CD8-positive, alpha-beta memory T cell (primary cell): Measurements from ENCODE around the gene CDH6. TPM values are rescaled to one million over a fixed set of nuclear protein-coding genes. Genes with fewer than 3 reads are reported as not detected.

ENCODE experiments used
- CTCF ChIA-PET: fragments of 350-600 bp; sonication (Branson Sonifier 250); formaldehyde crosslinking; loops from one replicate; lab custom pipeline; 2021; ENCODE audit warnings: antibody characterized with exemption; lab: Charles Lee
- POLR2A ChIA-PET: fragments of 350-600 bp; sonication (Branson Sonifier 250); formaldehyde crosslinking; loops from one replicate; lab custom pipeline; 2021; ENCODE audit warnings: antibody characterized with exemption; lab: Charles Lee
- DNase-seq, 5 donors: peaks; one replicate each; pipeline versions ENCODE4 v3.0.0 to v3.0.0-alpha.2; 2020 to 2022; ENCODE audit warnings: mixed read lengths in 1 of 5
- H3K27ac ChIP-seq: one replicate; pipeline ENCODE4 v1.7.0; 2013; ENCODE audit warnings: low read depth, mild to moderate bottlenecking, low read length, moderate library complexity
- H3K27me3 ChIP-seq: 2 replicates; pipeline ENCODE4 v1.7.0; 2013; ENCODE audit warnings: low read length, mild to moderate bottlenecking; ENCODE audit not compliant: insufficient read depth, poor library complexity, severe bottlenecking
- H3K36me3 ChIP-seq: 2 replicates; pipeline ENCODE4 v1.7.0; 2013; ENCODE audit warnings: mild to moderate bottlenecking, low read length, moderate library complexity; ENCODE audit not compliant: insufficient read depth
- H3K4me1 ChIP-seq: 2 replicates; pipeline ENCODE4 v1.7.0; 2013; ENCODE audit warnings: mild to moderate bottlenecking, low read length, moderate library complexity; ENCODE audit not compliant: insufficient read depth
- H3K4me3 ChIP-seq: 2 replicates; pipeline ENCODE4 v1.7.0; 2013; ENCODE audit warnings: mild to moderate bottlenecking, low read length
- H3K9me3 ChIP-seq: 2 replicates; pipeline ENCODE4 v1.7.0; 2013; ENCODE audit warnings: mild to moderate bottlenecking, low read length
- H3K27ac Mint-ChIP-seq, 8 donors: one replicate each; pipeline ENCODE4 v1.8.0; 2020 to 2021; ENCODE audit warnings: mixed read lengths in 8 of 8, mild to moderate bottlenecking in 6 of 8, inconsistent platforms in 3 of 8, moderate library complexity in 3 of 8
- H3K27me3 Mint-ChIP-seq, 2 donors: one replicate each; pipeline ENCODE4 v1.8.0; 2020 to 2021; ENCODE audit warnings: mixed read lengths in 2 of 2, mild to moderate bottlenecking in 1 of 2, moderate library complexity in 1 of 2
- H3K36me3 Mint-ChIP-seq, 3 donors: one replicate each; pipeline ENCODE4 v1.8.0; 2020 to 2021; ENCODE audit warnings: mixed read lengths in 3 of 3, inconsistent platforms in 1 of 3, mild to moderate bottlenecking in 1 of 3
- H3K4me1 Mint-ChIP-seq, 3 donors: one replicate each; pipeline ENCODE4 v1.8.0; 2020 to 2021; ENCODE audit warnings: mixed read lengths in 3 of 3, inconsistent platforms in 1 of 3, mild to moderate bottlenecking in 1 of 3
- H3K4me3 Mint-ChIP-seq, 7 donors: one replicate each; pipeline ENCODE4 v1.8.0; 2020 to 2021; ENCODE audit warnings: mixed read lengths in 7 of 7, mild to moderate bottlenecking in 6 of 7, moderate library complexity in 4 of 7, inconsistent platforms in 2 of 7
- H3K9me3 Mint-ChIP-seq, 5 donors: one replicate each; pipeline ENCODE4 v1.8.0; 2020 to 2022; ENCODE audit warnings: mixed read lengths in 5 of 5, mild to moderate bottlenecking in 3 of 5, moderate library complexity in 2 of 5, inconsistent platforms in 1 of 5
- polyA plus RNA-seq: library from polyadenylated mRNA; unstranded; fragments of 300-500 nt; fragmentation: Illumina TruSeq; gene quantifications from one replicate; pipeline ENCODE4 v1.2.3, GENCODE V29; 2021
- total RNA-seq, 2 experiments: library from RNA; stranded (reverse); gene quantifications; one replicate each; pipeline ENCODE4 v1.2.3, GENCODE V29; 2021

CDH6 gene
- total and polyA plus RNA-seq, 3 experiments from 2014 or later, result not detected

DNA sequence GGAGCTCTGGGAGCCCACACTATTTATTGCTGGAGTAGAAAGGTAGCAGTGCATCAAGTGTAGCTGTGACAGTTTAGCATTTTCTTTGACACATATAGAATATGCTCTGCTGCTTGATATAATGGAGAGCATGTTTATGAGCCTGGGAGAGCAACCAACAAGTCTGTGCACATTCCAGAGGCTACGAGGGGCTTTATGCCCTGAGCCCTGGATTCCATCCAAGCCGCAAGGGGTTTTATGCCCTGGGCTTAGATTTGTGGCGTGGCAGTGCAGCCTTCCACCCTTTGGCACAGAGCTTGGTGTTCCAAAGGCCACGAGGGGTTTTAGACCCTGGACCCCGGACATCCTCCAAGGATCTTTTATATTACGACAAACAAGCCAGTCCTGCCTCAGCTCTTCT lies 14.6 kb downstream of the CDH6 start:
- H3K27me3 ChIP-seq, result no peaks in the 10 kb centered on the region
- DNase-seq, result no peak
- Mint-ChIP-seq H3K4me1 (no peaks in the 10 kb centered on the region), H3K9me3 (peaks cover 0 to 3% (median 0%) of the 10 kb centered on the region in 5 donors), H3K27me3 (peaks cover 0 to 3% of the 10 kb centered on the region in 2 donors), H3K4me3 (no peak overlapping the region), H3K36me3 (no peaks in the 10 kb centered on the region), H3K27ac (no peak overlapping the region)
- CTCF ChIA-PET, result no interaction called here
- no peaks in the 10 kb centered on the region for H3K36me3 ChIP-seq
- no peaks in the 10 kb centered on the region for H3K9me3 ChIP-seq
- no peak overlapping the region for H3K27ac ChIP-seq
- no peaks in the 10 kb centered on the region for H3K4me1 ChIP-seq
- POLR2A ChIA-PET, result no interaction called here
- no peak overlapping the region for H3K4me3 ChIP-seq

DNA sequence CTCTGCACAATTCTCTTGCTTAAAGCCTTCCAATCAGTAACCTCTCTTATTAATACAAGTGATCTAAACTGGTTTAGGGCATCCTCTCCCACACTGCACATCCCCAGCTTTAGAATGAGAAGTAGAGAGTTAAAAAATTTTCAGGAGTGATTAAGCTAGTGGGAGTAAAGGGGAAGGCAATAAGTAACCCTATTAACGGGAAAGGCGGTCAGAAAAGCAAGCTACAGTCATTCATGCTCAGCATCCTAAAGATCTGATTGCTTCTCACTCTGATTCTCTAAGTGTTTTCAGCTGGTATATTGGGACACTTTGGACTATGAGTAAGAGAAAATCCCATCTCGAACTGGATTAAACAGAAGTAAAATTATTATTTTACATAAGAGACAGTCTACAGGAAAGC lies 15.8 kb downstream of the CDH6 start:
- ChIA-PET POLR2A (no interaction called here), CTCF (no interaction called here)
- Histone ChIP-seq H3K9me3 (no peaks in the 10 kb centered on the region), H3K4me3 (no peak overlapping the region), H3K36me3 (no peaks in the 10 kb centered on the region), H3K27ac (no peak overlapping the region), H3K4me1 (no peaks in the 10 kb centered on the region), H3K27me3 (no peaks in the 10 kb centered on the region)
- Mint-ChIP-seq H3K36me3 (no peaks in the 10 kb centered on the region), H3K9me3 (peaks cover 0 to 3% (median 0%) of the 10 kb centered on the region in 5 donors), H3K4me3 (no peak overlapping the region), H3K27me3 (peaks cover 0 to 3% of the 10 kb centered on the region in 2 donors), H3K27ac (no peak overlapping the region), H3K4me1 (no peaks in the 10 kb centered on the region)
- DNase-seq, result no peak

DNA sequence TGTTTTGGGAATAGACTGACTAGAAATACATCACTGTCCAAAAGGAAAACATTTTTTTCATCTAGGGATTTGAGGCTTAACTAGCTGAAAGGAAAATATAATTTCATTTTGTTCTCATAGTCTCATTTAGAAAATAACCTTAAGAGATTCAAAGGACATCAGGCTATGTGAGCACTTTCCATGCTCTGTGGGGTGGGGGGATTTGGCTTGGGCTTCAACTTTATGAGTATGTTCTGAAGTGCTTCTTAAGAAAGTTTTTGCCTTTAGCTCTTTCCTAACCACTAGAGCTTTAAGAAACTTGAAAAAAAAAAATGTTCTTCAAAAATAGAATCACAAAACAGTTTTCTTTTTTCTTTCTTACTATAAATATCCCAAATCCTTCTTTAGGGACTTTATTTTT lies 17.6 kb downstream of the CDH6 start:
- H3K9me3 Mint-ChIP-seq, result peaks cover 0 to 3% (median 0%) of the 10 kb centered on the region in 5 donors
- H3K4me1 Mint-ChIP-seq, result no peaks in the 10 kb centered on the region
- Histone ChIP-seq H3K4me1 (no peaks in the 10 kb centered on the region), H3K27ac (no peak overlapping the region), H3K36me3 (no peaks in the 10 kb centered on the region), H3K4me3 (no peak overlapping the region), H3K9me3 (no peaks in the 10 kb centered on the region), H3K27me3 (no peaks in the 10 kb centered on the region)
- no peak overlapping the region for H3K4me3 Mint-ChIP-seq
- no peaks in the 10 kb centered on the region for H3K36me3 Mint-ChIP-seq
- peaks cover 0 to 3% of the 10 kb centered on the region in 2 donors for H3K27me3 Mint-ChIP-seq
- DNase-seq, result no peak
- no peak overlapping the region for H3K27ac Mint-ChIP-seq
- POLR2A ChIA-PET, result no interaction called here
- CTCF ChIA-PET, result no interaction called here

DNA sequence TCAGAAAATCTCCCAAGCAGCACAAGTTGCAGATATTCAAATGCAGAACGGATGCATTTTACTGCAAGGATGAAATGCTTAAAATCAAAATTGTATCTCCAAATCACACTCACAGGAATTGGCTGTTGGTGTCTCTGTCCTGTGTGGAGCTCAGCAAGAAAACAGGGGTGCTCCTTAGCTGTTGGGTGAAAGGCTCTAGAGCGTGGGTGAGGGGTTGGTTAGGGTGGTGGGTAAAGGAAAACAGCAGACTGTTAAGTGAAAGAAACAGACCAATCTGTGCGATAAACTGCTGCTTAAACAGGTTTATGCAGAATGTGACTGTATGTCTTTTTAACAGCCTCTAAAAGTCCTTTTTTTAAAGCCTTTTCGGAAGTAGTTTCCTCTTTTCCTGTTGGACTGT lies 19.8 kb downstream of the CDH6 start:
- Mint-ChIP-seq H3K36me3 (no peaks in the 10 kb centered on the region), H3K4me3 (no peak overlapping the region), H3K27ac (no peak overlapping the region), H3K27me3 (peaks cover 0 to 3% of the 10 kb centered on the region in 2 donors), H3K9me3 (peaks cover 0 to 2% (median 0%) of the 10 kb centered on the region in 5 donors), H3K4me1 (no peaks in the 10 kb centered on the region)
- Histone ChIP-seq H3K9me3 (no peaks in the 10 kb centered on the region), H3K4me1 (no peaks in the 10 kb centered on the region), H3K4me3 (no peak overlapping the region), H3K27ac (no peak overlapping the region), H3K36me3 (no peaks in the 10 kb centered on the region), H3K27me3 (no peaks in the 10 kb centered on the region)
- POLR2A ChIA-PET, result no interaction called here
- no peak for DNase-seq
- CTCF ChIA-PET, result no interaction called here

DNA sequence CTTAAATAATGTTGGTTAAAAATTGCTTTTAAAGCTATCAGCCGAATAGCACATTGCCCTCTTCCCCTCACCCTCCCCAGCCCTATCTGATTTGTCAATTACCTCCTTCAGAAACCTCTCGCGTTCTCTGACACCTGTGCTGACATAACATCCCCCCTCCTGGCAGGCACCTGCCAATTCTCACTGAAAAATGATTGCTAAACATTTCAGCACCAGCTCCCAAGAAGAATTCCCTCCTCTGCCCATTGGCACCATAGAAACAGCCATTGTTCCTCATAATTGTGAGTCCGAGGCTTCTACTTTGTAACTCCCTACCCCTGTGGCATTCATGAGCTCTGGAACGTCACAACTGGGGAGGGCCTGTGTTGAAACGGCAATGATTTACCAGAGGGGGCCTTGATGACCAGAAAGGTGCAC lies 20.2 kb downstream of the CDH6 start:
- Histone ChIP-seq H3K27me3 (no peaks in the 10 kb centered on the region), H3K36me3 (no peaks in the 10 kb centered on the region), H3K27ac (no peak overlapping the region), H3K9me3 (no peaks in the 10 kb centered on the region), H3K4me1 (no peaks in the 10 kb centered on the region), H3K4me3 (no peak overlapping the region)
- Mint-ChIP-seq H3K9me3 (peaks cover 0 to 2% (median 0%) of the 10 kb centered on the region in 5 donors), H3K4me1 (no peaks in the 10 kb centered on the region), H3K27ac (no peak overlapping the region), H3K27me3 (peaks cover 2 to 3% of the 10 kb centered on the region in 2 donors), H3K4me3 (no peak overlapping the region), H3K36me3 (no peaks in the 10 kb centered on the region)
- DNase-seq, result no peak
- ChIA-PET POLR2A (no interaction called here), CTCF (no interaction called here)

DNA sequence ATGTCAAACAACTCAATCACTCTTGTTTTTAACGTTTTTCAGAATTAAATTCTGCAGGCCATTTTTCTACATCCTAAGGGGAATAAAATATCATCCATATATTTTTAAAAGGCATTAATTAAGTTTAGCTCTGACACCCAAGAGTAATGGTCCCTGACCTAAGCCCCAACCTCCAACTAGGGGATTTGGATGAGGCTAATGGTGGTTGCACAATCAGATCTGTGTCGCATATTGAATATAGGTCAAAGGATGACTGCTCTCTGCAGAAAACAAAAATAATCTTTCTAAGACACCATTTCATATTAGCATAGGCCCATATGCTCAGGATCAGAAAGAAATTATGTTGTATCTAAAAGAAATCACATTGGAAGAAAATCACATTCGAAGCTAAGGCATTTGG lies 20.7 kb downstream of the CDH6 start:
- Mint-ChIP-seq H3K4me1 (no peaks in the 10 kb centered on the region), H3K27ac (no peak overlapping the region), H3K9me3 (peaks cover 0 to 2% (median 0%) of the 10 kb centered on the region in 5 donors), H3K36me3 (no peaks in the 10 kb centered on the region), H3K27me3 (peaks cover 2 to 3% of the 10 kb centered on the region in 2 donors), H3K4me3 (no peak overlapping the region)
- H3K4me1 ChIP-seq, result no peaks in the 10 kb centered on the region
- POLR2A ChIA-PET, result no interaction called here
- H3K27ac ChIP-seq, result no peak overlapping the region
- H3K9me3 ChIP-seq, result no peaks in the 10 kb centered on the region
- H3K36me3 ChIP-seq, result no peaks in the 10 kb centered on the region
- no peaks in the 10 kb centered on the region for H3K27me3 ChIP-seq
- CTCF ChIA-PET, result no interaction called here
- DNase-seq, result no peak
- H3K4me3 ChIP-seq, result no peak overlapping the region

DNA sequence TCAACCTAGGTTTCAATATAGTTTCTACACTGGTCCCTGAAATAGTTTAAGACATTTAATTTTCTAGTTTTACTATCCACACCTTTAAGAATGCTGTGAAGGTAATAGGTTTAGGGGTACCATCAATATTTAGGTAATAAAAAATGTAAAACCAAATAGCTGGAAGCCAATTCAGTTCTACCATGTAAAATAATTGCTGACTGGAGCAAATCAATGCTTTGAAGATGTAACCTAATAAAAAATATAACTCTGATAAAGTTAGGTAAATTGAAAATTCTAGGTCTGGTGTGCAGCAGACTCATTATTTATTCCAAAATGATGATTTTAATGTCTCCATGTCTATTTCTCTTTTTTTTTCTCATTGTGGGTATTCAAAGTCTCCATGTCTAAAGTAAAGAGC lies 21.8 kb downstream of the CDH6 start:
- no peak for DNase-seq
- Mint-ChIP-seq H3K27ac (no peak overlapping the region), H3K36me3 (no peaks in the 10 kb centered on the region), H3K27me3 (peaks cover 2 to 3% of the 10 kb centered on the region in 2 donors), H3K4me1 (no peaks in the 10 kb centered on the region), H3K9me3 (peaks cover 0 to 2% (median 0%) of the 10 kb centered on the region in 5 donors), H3K4me3 (no peak overlapping the region)
- Histone ChIP-seq H3K36me3 (no peaks in the 10 kb centered on the region), H3K27ac (no peak overlapping the region), H3K4me1 (no peaks in the 10 kb centered on the region), H3K27me3 (no peaks in the 10 kb centered on the region), H3K4me3 (no peak overlapping the region), H3K9me3 (no peaks in the 10 kb centered on the region)
- ChIA-PET CTCF (no interaction called here), POLR2A (no interaction called here)

DNA sequence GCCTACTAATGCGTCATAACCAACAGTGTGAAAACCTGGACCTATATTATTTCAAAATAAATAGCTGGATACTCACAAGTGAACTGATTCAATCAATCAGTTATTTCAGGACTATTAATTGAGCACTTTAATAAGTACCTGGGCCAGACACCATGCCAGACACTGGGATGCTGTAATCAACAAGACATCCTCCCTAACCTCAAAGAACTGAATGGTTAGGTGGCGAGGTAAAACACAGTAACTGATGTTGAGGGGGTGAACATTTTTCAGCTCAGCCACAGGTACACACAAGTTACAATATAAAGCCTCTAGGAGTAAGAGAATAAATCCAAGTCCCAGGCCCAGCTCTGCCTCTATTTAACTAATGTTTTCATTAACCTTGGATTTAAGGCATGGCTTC lies 24.0 kb downstream of the CDH6 start:
- Histone ChIP-seq H3K9me3 (no peaks in the 10 kb centered on the region), H3K36me3 (no peaks in the 10 kb centered on the region), H3K4me1 (no peaks in the 10 kb centered on the region), H3K27ac (no peak overlapping the region), H3K4me3 (no peak overlapping the region), H3K27me3 (no peaks in the 10 kb centered on the region)
- no peak for DNase-seq
- Mint-ChIP-seq H3K27ac (no peak overlapping the region), H3K36me3 (no peaks in the 10 kb centered on the region), H3K4me3 (no peak overlapping the region), H3K4me1 (no peaks in the 10 kb centered on the region), H3K27me3 (peaks cover 0 to 2% of the 10 kb centered on the region in 2 donors), H3K9me3 (peaks cover 0 to 2% (median 0%) of the 10 kb centered on the region in 5 donors)
- ChIA-PET CTCF (no interaction called here), POLR2A (no interaction called here)

DNA sequence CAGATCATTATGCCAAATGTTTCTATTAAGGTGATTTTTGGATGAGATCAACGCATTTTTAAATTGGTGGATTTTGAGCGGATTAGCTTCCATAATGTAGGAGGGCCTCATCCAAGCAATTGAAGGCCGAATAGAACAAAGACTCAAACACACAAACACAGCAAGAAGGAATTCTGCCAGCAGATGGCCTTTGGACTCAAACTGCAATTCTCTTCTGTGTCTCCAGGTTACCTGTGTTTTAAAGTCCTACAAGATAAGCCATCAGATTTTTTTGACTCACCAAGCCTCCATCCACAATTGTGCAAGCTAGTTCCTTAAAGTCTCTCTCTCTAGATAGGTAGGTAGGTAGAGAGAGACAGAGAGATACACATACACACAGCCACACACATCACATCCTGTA lies 25.5 kb downstream of the CDH6 start:
- Histone ChIP-seq H3K27ac (no peak overlapping the region), H3K27me3 (no peaks in the 10 kb centered on the region), H3K4me1 (no peaks in the 10 kb centered on the region), H3K9me3 (no peaks in the 10 kb centered on the region), H3K4me3 (no peak overlapping the region), H3K36me3 (no peaks in the 10 kb centered on the region)
- ChIA-PET CTCF (no interaction called here), POLR2A (no interaction called here)
- Mint-ChIP-seq H3K9me3 (no peaks in the 10 kb centered on the region), H3K4me1 (no peaks in the 10 kb centered on the region), H3K27ac (no peak overlapping the region), H3K27me3 (peaks cover 0 to 2% of the 10 kb centered on the region in 2 donors), H3K4me3 (no peak overlapping the region), H3K36me3 (no peaks in the 10 kb centered on the region)
- DNase-seq, result no peak
